Mesangial cell (primary cell): Measurements from ENCODE around the gene TRAF2. TPM values are rescaled to one million over a fixed set of nuclear protein-coding genes. Genes with fewer than 3 reads are reported as not detected.

Experiments used
- total RNA-seq: library from RNA; depleted of rRNA; stranded (reverse); fragments of >200 nt; gene quantifications from 2 replicates; pipeline ENCODE4 v1.2.3, GENCODE V29; 2015

Gene TRAF2, protein sequence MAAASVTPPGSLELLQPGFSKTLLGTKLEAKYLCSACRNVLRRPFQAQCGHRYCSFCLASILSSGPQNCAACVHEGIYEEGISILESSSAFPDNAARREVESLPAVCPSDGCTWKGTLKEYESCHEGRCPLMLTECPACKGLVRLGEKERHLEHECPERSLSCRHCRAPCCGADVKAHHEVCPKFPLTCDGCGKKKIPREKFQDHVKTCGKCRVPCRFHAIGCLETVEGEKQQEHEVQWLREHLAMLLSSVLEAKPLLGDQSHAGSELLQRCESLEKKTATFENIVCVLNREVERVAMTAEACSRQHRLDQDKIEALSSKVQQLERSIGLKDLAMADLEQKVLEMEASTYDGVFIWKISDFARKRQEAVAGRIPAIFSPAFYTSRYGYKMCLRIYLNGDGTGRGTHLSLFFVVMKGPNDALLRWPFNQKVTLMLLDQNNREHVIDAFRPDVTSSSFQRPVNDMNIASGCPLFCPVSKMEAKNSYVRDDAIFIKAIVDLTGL
- total RNA-seq = 10.9 and 22.7 TPM in 2 replicates

DNA sequence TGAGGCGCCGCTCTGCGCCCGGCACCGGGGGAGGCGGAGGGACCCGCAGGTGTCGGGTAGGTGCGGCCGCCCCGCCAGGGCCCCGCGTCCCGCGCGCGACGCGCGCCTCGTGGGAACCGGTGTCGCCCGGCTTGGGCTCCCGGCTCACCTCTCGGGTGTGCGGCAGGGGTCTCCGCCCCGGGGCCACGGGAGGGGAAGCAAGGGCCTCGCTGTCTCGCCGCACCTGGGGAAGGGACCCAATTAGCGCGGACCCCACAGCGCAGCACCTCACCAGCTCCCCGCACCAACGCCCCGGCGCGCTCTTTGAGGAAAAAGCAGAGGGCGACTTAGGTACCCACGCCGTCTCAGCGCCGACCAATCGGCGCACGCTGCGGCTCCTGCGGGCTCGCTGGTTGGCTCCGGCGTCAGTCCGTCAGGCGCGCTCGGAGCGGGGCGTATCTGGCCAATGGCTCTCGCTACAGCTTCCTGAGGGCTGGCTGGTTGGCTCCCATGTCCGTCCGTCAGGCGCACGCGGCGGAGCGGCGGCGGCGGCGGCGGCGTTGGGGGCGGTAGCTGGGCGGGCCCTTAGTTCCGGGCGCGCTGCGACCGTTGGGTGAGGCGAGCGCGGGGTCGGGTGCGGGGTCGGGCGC, at the start of gene TRAF2:
Gene TRAF2, plus strand, starts transcription at position 567 of the 629 bp plus-strand sequence. CDS start 12,225 bp downstream, outside the sequence.

DNA sequence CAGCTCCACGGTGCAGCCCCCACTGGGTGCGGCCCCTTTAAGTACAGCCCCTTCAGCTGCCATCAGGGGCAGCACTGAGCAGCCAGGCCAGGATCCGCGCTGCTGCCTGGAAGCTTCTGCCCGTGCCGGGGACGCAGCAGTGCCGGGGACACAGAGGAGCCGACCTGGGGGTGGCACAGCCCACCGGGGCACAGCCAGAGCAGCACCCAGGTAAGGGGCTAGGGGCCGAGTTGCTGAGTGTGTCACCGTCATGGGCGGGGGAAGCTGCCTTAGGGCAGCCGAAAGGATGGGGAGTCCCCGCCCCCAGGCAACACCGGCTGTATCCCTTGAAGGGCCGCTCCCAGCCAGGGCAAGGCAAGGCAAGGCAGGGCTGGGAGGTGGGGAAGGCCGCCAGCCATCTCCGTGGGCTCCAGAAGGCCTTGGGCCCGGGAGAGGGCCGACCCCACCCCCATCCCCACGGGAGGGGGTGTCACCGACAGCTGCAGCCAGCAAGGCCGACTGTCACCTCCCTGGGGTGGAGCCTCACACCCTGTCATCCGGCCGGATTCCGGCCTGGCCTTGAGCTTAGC, 43.9 kb upstream of the TRAF2 start, which contains the start of gene AJM1:
Gene AJM1, plus strand, starts transcription at position 99 of the 569 bp plus-strand sequence. CDS start 1,937 bp downstream, outside the sequence.

DNA sequence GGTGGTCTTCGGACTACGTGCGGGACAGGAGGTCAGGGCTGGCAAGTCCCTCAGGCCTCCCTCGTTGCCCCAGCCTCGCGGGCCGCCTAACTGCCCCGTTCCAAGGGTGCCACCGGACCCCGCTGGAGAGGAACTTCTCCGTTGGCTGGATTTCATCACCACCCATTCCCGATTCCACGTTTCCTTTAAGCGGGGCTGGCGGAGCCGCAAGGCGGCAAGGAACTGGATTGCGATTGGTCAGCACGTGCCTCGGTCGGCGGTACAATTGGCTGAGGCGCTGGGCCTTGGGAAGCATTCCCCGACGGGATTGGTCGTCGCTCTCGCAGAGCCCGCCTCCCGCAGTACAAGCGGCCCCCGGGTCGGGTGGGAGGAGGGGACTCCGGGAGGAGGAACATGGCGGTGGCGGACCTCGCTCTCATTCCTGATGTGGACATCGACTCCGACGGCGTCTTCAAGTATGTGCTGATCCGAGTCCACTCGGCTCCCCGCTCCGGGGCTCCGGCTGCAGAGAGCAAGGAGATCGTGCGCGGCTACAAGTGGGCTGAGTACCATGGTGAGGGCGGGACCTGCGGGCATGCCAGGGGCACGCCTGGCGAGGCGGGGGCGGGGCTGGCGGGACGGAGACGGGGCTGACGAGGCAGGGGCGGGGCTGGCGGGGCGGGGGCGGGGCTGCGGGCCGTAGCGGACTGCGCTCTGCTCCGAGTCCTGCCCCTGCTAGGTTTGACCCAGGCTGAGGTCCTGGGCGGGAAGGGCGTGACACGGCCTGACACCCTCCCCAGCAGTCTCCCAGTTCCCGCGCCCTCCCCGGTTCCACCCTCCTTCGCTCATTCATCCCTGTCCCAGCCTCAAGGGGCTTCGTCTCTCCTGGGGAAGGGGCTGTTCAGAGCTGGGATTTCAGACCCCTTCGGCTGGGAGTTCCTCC, 37.0 kb upstream of the TRAF2 start, which contains the start of gene PHPT1:
Gene PHPT1, plus strand, starts transcription at position 372 of the 922 bp plus-strand sequence. Its CDS starts 22 bp downstream, at position 394.

DNA sequence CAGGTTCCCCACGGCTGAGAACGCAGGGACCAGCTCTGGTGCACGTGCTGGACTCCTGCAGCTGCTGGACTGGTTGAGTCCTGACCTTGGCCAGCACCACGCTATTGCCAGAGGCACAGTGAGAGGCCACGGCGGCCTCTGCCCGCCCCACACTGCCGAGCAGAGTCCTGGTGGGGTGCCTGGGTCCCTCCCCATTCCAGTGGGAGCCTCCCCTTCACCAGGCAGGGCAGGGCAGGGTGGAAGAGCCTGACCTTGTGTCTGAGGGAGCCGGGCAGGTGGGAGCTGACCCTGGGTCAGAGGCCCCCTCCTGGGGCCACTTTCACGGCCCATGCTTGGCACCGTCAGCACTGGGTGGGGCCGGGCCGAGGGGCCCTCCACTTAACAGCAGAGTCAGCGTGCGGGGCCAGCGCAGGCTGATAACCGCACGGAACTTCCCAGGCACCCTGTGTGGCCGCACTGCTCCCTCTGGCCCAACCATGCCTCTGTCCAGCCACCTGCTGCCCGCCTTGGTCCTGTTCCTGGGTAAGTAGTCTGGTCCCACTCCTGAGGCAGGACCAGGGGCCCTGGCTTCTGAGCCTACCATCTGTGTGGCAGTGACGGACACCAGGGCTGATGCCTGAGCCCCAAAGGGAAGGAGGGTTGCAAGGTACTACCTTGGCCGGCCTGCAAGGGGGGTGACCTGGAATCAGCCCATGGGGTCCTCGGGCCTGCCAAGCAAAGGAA, 34.2 kb upstream of the TRAF2 start, which contains the start of gene MAMDC4:
Gene MAMDC4, plus strand, starts transcription at position 406 of the 723 bp plus-strand sequence. Its CDS starts 71 bp downstream, at position 477.

DNA sequence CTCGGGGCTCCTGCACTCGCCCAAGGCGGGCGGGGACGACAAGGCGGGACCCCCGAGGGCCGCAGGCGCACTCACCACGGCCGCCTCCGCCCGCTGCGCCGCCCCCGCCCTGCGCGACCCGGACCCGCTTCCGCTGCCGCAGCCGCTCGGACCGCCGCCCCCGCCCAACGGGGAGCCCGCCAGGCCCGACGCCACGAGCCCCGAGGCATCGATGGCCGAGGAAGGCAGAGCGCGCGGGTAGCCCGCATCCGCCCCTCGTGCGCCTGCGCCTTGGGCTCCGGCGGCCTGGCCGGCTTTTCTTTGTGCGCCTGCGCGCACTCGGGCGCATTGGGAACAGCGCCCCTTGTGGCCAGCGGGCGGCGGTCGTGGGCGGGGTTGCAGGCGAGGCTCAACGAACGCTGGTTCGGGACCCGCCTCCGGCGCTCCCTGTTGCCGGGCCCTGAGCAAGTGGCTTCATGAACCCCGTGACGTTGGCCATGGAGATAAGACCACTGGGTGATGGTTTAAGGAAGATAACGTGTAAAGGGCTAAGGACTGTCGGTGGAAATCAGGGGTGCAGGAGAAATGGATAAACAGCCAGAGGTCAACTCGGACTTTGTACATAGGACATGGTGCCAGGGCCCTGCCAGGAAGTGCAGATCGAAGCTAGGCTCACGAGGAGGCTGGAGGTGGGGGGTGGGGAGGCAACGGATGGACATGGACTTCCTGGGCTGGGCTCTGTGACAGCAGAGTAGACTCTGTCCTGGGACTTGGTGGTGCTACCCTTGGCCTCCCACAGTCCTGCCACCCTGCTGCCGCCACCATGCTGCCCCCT, 58.4 kb downstream of the TRAF2 start, which contains the start of the genes C8G and FBXW5:
Gene C8G, plus strand, starts transcription at position 725 of the 814 bp plus-strand sequence. Its CDS starts 78 bp downstream, at position 803.
Gene FBXW5, minus strand, starts transcription at position 220 of the 814 bp plus-strand sequence. CDS start 655 bp downstream, outside the sequence.

DNA sequence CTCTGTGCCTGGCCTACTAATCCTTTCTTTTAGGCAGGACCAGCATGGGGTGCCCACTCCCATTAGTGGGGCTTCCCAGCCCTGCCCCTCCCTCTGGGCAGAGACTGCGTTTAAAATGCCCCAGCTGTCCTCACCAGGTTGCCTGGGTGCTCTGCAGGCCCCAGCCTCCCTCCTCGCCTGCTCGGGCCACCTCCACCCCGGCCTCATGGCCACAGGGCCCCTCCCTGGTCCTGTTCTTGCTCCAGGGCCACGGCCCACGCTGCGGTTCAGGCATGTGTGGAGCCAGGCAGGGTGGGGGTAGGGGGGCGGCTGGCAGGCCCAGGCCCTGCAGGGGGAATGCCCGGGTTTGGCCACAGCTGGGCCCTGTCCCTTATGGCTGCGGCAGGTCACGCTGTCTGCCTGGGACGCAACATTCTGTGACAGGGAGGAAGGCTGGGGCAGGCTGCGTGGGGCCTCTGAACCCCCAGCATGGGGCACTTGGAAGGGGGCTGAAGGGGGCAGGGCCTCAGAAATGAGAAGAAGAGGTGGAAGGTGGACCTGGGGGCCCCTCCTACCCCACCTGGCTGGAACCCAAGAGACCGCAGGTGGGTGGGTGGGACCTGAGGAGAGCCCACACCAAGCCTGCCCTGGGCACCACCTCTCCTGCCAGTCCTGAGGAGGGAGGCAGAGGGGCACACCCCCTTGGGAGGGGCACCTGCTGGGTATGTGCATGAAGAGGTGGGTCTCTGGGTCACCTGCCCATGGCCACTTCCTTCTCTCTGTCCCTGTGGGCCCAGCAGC, 65.4 kb downstream of the TRAF2 start, which contains the start of gene LCN12:
Gene LCN12, plus strand, starts transcription at position 733 of the 780 bp plus-strand sequence. CDS start 55 bp downstream, outside the sequence.

Other genes starting within 250 kb of the TRAF2 start
- 20.4 and 27.0 TPM in 2 replicates for gene EGFL7, start 223.6 kb upstream of the TRAF2 start, total RNA-seq
- 59.6 and 67.2 TPM in 2 replicates for gene AGPAT2, start 199.1 kb upstream of the TRAF2 start, total RNA-seq
- 8.3 and 18.1 TPM in 2 replicates for gene DIPK1B, start 173.9 kb upstream of the TRAF2 start, total RNA-seq
- gene LCN10, start 143.6 kb upstream of the TRAF2 start, total RNA-seq = not detected in 2 replicates
- gene LCN6, start 138.0 kb upstream of the TRAF2 start, total RNA-seq = not detected in 2 replicates
- gene LCN8, start 128.3 kb upstream of the TRAF2 start, total RNA-seq = not detected in 2 replicates
- not detected in 2 replicates for gene LCN15, start 122.0 kb upstream of the TRAF2 start, total RNA-seq
- 82.4 and 97.8 TPM in 2 replicates for gene TMEM141, start 95.2 kb upstream of the TRAF2 start, total RNA-seq
- 0.25 TPM in 1 of 2 replicates, not detected in the other for gene CCDC183, start 90.2 kb upstream of the TRAF2 start, total RNA-seq
- 117 and 144 TPM in 2 replicates for gene RABL6, start 78.6 kb upstream of the TRAF2 start, total RNA-seq
- 0.81 and 1.5 TPM in 2 replicates for gene AJM1, start 44.0 kb upstream of the TRAF2 start, total RNA-seq
- 109 and 152 TPM in 2 replicates for gene PHPT1, start 37.1 kb upstream of the TRAF2 start, total RNA-seq
- gene MAMDC4, start 34.2 kb upstream of the TRAF2 start, total RNA-seq = 1.8 and 3.2 TPM in 2 replicates
- gene EDF1, start 20.2 kb upstream of the TRAF2 start, total RNA-seq = 325 and 364 TPM in 2 replicates
- gene FBXW5, start 58.2 kb downstream of the TRAF2 start, total RNA-seq = 150 and 168 TPM in 2 replicates
- not detected in 2 replicates for gene C8G, start 58.7 kb downstream of the TRAF2 start, total RNA-seq
- gene LCN12, start 65.8 kb downstream of the TRAF2 start, total RNA-seq = 1.6 TPM in 1 of 2 replicates, not detected in the other
- gene PTGDS, start 91.0 kb downstream of the TRAF2 start, total RNA-seq = 4.2 and 463 TPM in 2 replicates
- 2.5 TPM in 1 of 2 replicates, not detected in the other for gene LCNL1, start 96.5 kb downstream of the TRAF2 start, total RNA-seq
- 49.2 and 65.2 TPM in 2 replicates for gene PAXX, start 105.9 kb downstream of the TRAF2 start, total RNA-seq
- 16.5 and 47.4 TPM in 2 replicates for gene CLIC3, start 110.1 kb downstream of the TRAF2 start, total RNA-seq
- gene ABCA2, start 141.7 kb downstream of the TRAF2 start, total RNA-seq = 7.7 and 44.4 TPM in 2 replicates
- not detected in 2 replicates for gene FUT7, start 145.6 kb downstream of the TRAF2 start, total RNA-seq
- 44.0 and 65.8 TPM in 2 replicates for gene NPDC1, start 159.7 kb downstream of the TRAF2 start, total RNA-seq
- not detected in 2 replicates for gene ENTPD2, start 167.5 kb downstream of the TRAF2 start, total RNA-seq
- 3.5 and 52.6 TPM in 2 replicates for gene SAPCD2, start 184.0 kb downstream of the TRAF2 start, total RNA-seq
- 6.4 and 13.4 TPM in 2 replicates for gene UAP1L1, start 191.0 kb downstream of the TRAF2 start, total RNA-seq
- 72.8 and 125 TPM in 2 replicates for gene MAN1B1, start 200.5 kb downstream of the TRAF2 start, total RNA-seq
- gene DPP7, start 228.2 kb downstream of the TRAF2 start, total RNA-seq = 65.3 and 87.8 TPM in 2 replicates